HG02884 (cell line): ENCODE results near the gene USP34.
"Not testable (repeated sequence)": the region's sequence is repeated elsewhere in the genome, so short reads cannot be mapped to it uniquely, and the experiment has no call there.

Experiments
- ATAC-seq: cut with Tn5 transposase; IDR thresholded peaks from one replicate; pipeline ENCODE4 v1.9.1; 2021; ENCODE audit warnings: mild to moderate bottlenecking, moderate library complexity; ENCODE audit not compliant: unreplicated experiment

Gene USP34

GRCh38 chr2:61165946-61166345, 304.9 kb downstream of the USP34 start:
- no peak for ATAC-seq

DNA sequence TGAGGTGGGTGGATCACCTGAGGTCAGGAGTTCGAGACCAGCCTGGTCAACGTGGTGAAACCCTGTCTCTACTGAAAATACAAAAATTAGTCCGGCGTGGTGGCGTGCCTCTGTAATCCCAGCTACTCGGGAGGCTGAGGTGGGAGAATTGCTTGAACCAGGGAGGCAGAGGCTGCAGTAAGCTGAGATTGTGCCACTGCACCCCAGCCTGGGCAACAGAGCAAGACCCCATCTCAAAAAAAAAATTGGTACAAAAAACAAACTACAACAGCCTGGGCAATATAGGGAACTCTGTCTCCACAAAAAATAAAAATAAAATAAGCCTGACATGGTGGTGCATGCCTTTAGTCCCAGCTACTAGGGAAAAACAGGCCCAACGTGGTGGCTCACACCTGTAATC, 305.8 kb downstream of the USP34 start:
- not testable (repeated sequence) for ATAC-seq

GRCh38 chr2:61162721-61163120, 308.2 kb downstream of the USP34 start:
- ATAC-seq: no peak

- ATAC-seq: no peak
These were observed 309.0 kb downstream of the USP34 start, which contains the start of gene C2orf74 for GRCh38 chr2:61161888-61162287. C2orf74 (plus strand) TSS chr2:61162188; CDS start chr2:61162515, 327 bp downstream.

DNA sequence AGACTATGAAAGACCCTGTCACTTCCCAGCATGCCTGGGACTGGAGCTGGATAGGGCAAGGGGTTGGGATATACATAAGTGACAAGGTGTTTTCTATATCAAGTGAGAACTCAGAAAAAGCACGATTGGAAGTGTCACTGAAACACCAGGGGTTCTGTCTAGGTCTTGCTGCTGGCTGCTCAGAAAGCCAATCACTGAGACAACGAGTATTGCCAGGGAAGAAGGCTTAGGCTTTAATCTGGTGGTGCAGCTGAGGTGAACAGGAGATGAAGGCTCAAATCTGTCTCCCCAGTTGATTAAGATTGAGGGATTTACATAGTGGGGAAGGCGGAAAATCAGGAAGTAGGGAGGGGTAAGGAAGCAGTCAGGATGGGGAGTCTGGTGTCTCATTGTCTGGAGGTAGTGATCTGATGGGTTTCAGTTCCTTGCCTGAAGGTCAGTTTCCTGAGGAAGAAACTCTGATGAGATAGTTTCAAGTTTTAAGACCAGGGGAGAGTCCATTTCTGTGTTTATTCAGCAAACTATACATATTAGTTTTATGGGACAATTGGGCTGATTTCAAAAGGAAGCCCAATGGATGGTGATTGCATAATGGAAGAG, 312.4 kb downstream of the USP34 start:
- no peak for ATAC-seq

DNA sequence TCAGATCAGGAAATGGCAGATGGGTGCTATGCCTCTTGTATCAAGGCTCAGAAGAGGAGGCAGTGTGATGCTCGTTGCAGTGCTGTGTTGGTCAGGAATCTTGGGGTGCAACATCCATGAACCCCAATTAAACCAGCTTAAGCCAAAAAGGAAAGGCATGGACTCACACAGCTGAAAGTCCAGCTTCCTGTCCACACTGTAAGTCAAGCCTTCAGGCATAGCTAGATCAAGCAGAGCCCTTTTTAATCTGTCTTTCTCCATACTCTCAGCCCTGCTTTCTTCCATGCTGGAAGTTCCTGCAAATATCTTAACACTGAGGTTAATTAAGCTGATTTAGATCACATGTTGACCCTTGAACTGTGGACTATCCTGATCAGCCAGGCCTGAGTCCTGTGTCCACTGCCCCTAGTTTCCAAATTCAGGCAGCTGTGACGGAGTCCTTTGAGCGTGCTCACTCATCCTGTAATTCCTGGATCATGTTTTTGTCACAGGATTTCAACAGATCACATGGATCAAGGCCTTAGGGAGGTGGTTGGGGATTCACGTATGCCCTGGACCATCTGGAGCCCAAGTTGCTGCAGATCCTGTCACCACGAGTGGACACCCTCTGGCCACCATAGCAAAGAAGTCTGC, 313.4 kb downstream of the USP34 start:
- no peak for ATAC-seq

DNA sequence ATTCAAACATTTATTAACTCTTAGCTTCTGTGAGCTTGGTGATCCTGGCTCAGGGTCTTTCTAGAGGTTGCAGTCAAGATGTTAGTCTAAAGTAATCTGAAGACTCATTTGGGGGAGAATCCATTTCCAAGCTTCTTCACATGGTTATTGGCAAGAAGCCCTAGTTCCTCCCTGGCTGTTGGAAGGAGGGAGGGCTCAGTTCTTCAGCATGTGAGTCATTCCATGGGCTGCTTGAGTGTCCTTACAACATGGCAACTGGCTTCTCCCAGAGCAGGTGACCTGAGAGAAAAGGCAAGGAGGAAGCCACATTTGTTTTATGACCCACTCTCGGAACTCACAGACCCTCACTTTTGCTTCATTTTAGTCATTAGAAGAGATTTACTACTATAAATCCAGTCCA, 319.5 kb downstream of the USP34 start:
- ATAC-seq: no peak

- ATAC-seq: no peak
These were observed 321.8 kb downstream of the USP34 start for GRCh38 chr2:61149074-61149473.

DNA sequence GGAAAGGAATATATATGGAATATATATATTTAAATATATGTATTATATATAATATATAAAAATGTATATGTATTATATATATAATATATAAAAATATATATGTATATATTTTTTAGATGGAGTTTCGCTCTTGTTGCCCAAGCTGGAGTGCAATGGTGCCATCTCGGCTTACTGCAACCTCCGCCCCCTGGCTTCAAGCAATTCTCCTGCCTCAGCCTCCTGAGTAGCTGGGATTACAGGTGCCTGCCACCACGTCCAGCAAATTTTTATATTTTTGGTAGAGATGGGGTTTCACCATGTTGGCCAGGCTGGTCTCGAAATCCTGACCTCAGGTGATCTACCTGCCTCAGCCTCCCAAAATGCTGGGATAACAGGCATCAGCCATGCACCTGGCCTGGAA, 322.8 kb downstream of the USP34 start:
- ATAC-seq: not testable (repeated sequence)

DNA sequence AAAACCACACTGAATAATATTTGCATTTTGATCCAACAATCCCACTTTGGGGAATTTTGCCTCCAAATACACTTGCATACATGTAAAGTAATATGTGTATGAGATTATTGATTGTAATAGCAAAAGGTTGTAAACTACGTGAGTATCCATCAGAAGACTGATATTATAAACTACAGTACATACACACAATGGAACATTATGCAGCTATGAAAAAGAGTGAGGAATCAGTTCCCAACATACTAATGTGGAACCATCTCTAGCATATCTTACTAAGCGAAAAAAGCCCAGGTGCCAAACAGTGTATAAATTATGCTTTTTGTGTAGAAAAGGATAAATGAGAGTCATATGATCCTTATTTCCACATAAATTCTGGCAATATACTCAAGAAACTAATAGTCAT, 324.9 kb downstream of the USP34 start:
- no peak for ATAC-seq

DNA sequence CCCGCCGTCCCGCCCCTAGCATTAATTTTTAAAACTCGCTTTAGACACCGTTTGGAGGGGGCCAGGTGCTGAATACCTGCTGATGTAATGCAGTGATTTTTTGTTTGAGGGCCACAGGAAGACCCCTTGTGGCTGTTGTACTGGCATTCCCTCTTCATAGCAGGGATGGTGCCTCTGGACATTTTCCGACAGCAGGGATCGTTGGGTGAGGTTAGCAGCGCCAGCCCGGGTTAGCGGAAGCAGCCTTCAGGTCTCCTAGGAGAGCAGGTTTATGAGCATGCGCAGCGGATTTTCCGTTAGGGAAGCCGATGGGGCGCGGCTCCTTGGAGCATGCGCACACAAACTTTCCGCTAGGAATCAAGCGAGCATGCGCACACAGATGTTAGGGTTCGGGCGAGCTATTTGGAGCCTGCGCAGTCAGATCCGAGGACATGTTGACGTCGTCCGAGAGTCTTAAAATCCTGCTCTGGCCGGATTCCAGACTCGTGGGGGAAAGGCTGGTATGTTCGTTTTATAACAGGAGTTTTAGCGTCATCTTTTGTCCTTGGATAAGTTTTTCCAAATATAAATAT, 326.1 kb downstream of the USP34 start:
- peak; percentile 92 for ATAC-seq

- ATAC-seq: no peak
These were observed 329.7 kb downstream of the USP34 start for GRCh38 chr2:61141151-61141550.

GRCh38 chr2:61138859-61139258, 332.0 kb downstream of the USP34 start:
- no peak for ATAC-seq
